Measurements from ENCODE around the gene TSPAN15.
A peak's percentile ranks its signal among the peaks of the same experiment; 100 is the strongest.

Gene TSPAN15

GRCh38 chr10:69508738-69509340 is 57.6 kb downstream of the TSPAN15 start:
- ChIA-PET CTCF (interaction anchor here (0.7 to 1.7 kb wide), 2 partner anchors 42 to 85 kb away, joined by 3 read pairs; no protein-coding TSS in a partner anchor), POLR2A (no interaction called here)
- no peak for DNase-seq (ENCODE audit: extremely low spot score)
- TF ChIP-seq ELF4 (IDR thresholded peaks at IDR 0.05), result no peak
- no peak for TF ChIP-seq LEF1 (IDR thresholded peaks at IDR 0.05; ENCODE audit: borderline replicate concordance)
- no peak for TF ChIP-seq PKNOX1 (IDR thresholded peaks at IDR 0.05)
- no peak for TF ChIP-seq ARNT (IDR thresholded peaks at IDR 0.05)
- TF ChIP-seq ZNF384 (IDR thresholded peaks at IDR 0.05), result no peak

GRCh38 chr10:69512901-69513300 is 61.6 kb downstream of the TSPAN15 start:
- DNase-seq (ENCODE audit: extremely low spot score), result no peak
- CTCF ChIA-PET, result no interaction called here
- TF ChIP-seq NFRKB (IDR thresholded peaks at IDR 0.05), result no peak
- TF ChIP-seq SUZ12 (IDR thresholded peaks at IDR 0.05), result no peak
- TF ChIP-seq FOXK2 (IDR thresholded peaks at IDR 0.05), result no peak
- no peak for TF ChIP-seq ELF4 (IDR thresholded peaks at IDR 0.05)
- no peak for TF ChIP-seq FOXA1 (IDR thresholded peaks at IDR 0.05)
- no peak for TF ChIP-seq SP1 (IDR thresholded peaks at IDR 0.05)
- no peak for TF ChIP-seq BHLHE40 (IDR thresholded peaks at IDR 0.05; ENCODE audit: borderline replicate concordance)
- no peak for TF ChIP-seq CTBP1 (IDR thresholded peaks at IDR 0.05; ENCODE audit: borderline replicate concordance)
- no peak for TF ChIP-seq PKNOX1 (IDR thresholded peaks at IDR 0.05)
- TF ChIP-seq TARDBP (IDR thresholded peaks at IDR 0.05), result no peak
- TF ChIP-seq FOXM1 (IDR thresholded peaks at IDR 0.05; ENCODE audit: borderline replicate concordance), result no peak
- TF ChIP-seq LEF1 (IDR thresholded peaks at IDR 0.05; ENCODE audit: borderline replicate concordance), result no peak
- TF ChIP-seq ARNT (IDR thresholded peaks at IDR 0.05), result no peak
- no peak for TF ChIP-seq ZNF384 (IDR thresholded peaks at IDR 0.05)
- no peak for TF ChIP-seq L3MBTL2 (conservative IDR thresholded peaks at IDR 0.05)
- TF ChIP-seq HDGF (IDR thresholded peaks at IDR 0.05; ENCODE audit: borderline replicate concordance), result no peak
- POLR2A ChIA-PET, result no interaction called here

GRCh38 chr10:69513617-69514016 is 62.4 kb downstream of the TSPAN15 start:
- ChIA-PET CTCF (interaction anchor here (4.0 kb wide), 1 partner anchor 123 kb away, joined by 57 read pairs; no protein-coding TSS in a partner anchor), POLR2A (no interaction called here)
- DNase-seq (ENCODE audit: extremely low spot score), result no peak
- TF ChIP-seq ELF4 (IDR thresholded peaks at IDR 0.05), result no peak

GRCh38 chr10:69515699-69516259 is 64.5 kb downstream of the TSPAN15 start:
- ChIA-PET CTCF (interaction anchor here (0.6 to 4.0 kb wide), 10 partner anchors 12 to 157 kb away, joined by 3 to 57 read pairs (median 4); partner anchors contain the start of gene NEUROG3), POLR2A (interaction anchor here (0.8 kb wide), 1 partner anchor 120 kb away, joined by 3 read pairs; no protein-coding TSS in a partner anchor)
- TF ChIP-seq FOXK2 (IDR thresholded peaks at IDR 0.05), result no peak
- no peak for TF ChIP-seq NFRKB (IDR thresholded peaks at IDR 0.05)
- no peak for TF ChIP-seq LEF1 (IDR thresholded peaks at IDR 0.05; ENCODE audit: borderline replicate concordance)
- no peak for TF ChIP-seq CTBP1 (IDR thresholded peaks at IDR 0.05; ENCODE audit: borderline replicate concordance)
- TF ChIP-seq ZNF384 (IDR thresholded peaks at IDR 0.05), result no peak
- no peak for TF ChIP-seq SP1 (IDR thresholded peaks at IDR 0.05)
- TF ChIP-seq SUZ12 (IDR thresholded peaks at IDR 0.05), result no peak
- TF ChIP-seq L3MBTL2 (conservative IDR thresholded peaks at IDR 0.05), result no peak
- TF ChIP-seq PKNOX1 (IDR thresholded peaks at IDR 0.05), result no peak
- TF ChIP-seq TARDBP (IDR thresholded peaks at IDR 0.05), result no peak
- no peak for TF ChIP-seq ELF4 (IDR thresholded peaks at IDR 0.05)
- TF ChIP-seq HDGF (IDR thresholded peaks at IDR 0.05; ENCODE audit: borderline replicate concordance), result no peak
- TF ChIP-seq ARNT (IDR thresholded peaks at IDR 0.05), result no peak
- TF ChIP-seq FOXA1 (IDR thresholded peaks at IDR 0.05), result no peak
- no peak for TF ChIP-seq FOXM1 (IDR thresholded peaks at IDR 0.05; ENCODE audit: borderline replicate concordance)
- TF ChIP-seq BHLHE40 (IDR thresholded peaks at IDR 0.05; ENCODE audit: borderline replicate concordance), result no peak

GRCh38 chr10:69516316-69516715 is 65.1 kb downstream of the TSPAN15 start:
- POLR2A ChIA-PET, result no interaction called here
- CTCF ChIA-PET, result interaction anchor here (0.8 to 4.0 kb wide), 4 partner anchors 108 to 120 kb away, joined by 3 to 57 read pairs (median 5); no protein-coding TSS in a partner anchor
- DNase-seq (ENCODE audit: extremely low spot score), result peak; percentile 54
- TF ChIP-seq NFRKB (IDR thresholded peaks at IDR 0.05), result no peak
- TF ChIP-seq SP1 (IDR thresholded peaks at IDR 0.05), result no peak
- no peak for TF ChIP-seq LEF1 (IDR thresholded peaks at IDR 0.05; ENCODE audit: borderline replicate concordance)
- TF ChIP-seq ARNT (IDR thresholded peaks at IDR 0.05), result no peak
- TF ChIP-seq FOXA1 (IDR thresholded peaks at IDR 0.05), result no peak
- no peak for TF ChIP-seq ELF4 (IDR thresholded peaks at IDR 0.05)
- no peak for TF ChIP-seq SUZ12 (IDR thresholded peaks at IDR 0.05)
- no peak for TF ChIP-seq BHLHE40 (IDR thresholded peaks at IDR 0.05; ENCODE audit: borderline replicate concordance)
- TF ChIP-seq FOXK2 (IDR thresholded peaks at IDR 0.05), result no peak
- no peak for TF ChIP-seq HDGF (IDR thresholded peaks at IDR 0.05; ENCODE audit: borderline replicate concordance)
- no peak for TF ChIP-seq L3MBTL2 (conservative IDR thresholded peaks at IDR 0.05)
- no peak for TF ChIP-seq FOXM1 (IDR thresholded peaks at IDR 0.05; ENCODE audit: borderline replicate concordance)
- TF ChIP-seq ZNF384 (IDR thresholded peaks at IDR 0.05), result no peak
- TF ChIP-seq PKNOX1 (IDR thresholded peaks at IDR 0.05), result no peak
- TF ChIP-seq TARDBP (IDR thresholded peaks at IDR 0.05), result no peak
- TF ChIP-seq CTBP1 (IDR thresholded peaks at IDR 0.05; ENCODE audit: borderline replicate concordance), result no peak

More at GRCh38 chr10:69515699-69516259, 64.5 kb downstream of the TSPAN15 start:
- DNase-seq (ENCODE audit: extremely low spot score), result peak; percentile 85

All from HEK293T (cell line).